Stomach (tissue), 4 donors: Measurements from ENCODE around the gene PTX4.

ENCODE experiments used
- EP300 ChIP-seq: sonication (generic); formaldehyde crosslinking; IDR thresholded peaks from one replicate; pipeline ENCODE4 v1.6.1; 2017; ENCODE audit warnings: antibody characterized with exemption
- POLR2A ChIP-seq, 4 donors: fragments of 450-650 bp; IDR thresholded peaks; one replicate each; pipeline ENCODE4 v1.6.1; 2016; ENCODE audit warnings: antibody characterized with exemption in 4 of 4, control low read depth in 2 of 4, mild to moderate bottlenecking in 1 of 4, moderate library complexity in 1 of 4

GRCh38 chr16:1488619-1489018 is at the start of gene PTX4:
- no peak for TF ChIP-seq POLR2A (IDR thresholded peaks at IDR 0.05)
- no peak for TF ChIP-seq EP300
